NK-92 treated with Interleukin-12 subunit alpha and Interleukin-12 subunit beta, amount 100 ng/mL, for 24 hours (cell line): ENCODE measurements around the gene IFNGR1.
"Not testable (repeated sequence)": the region's sequence is repeated elsewhere in the genome, so short reads cannot be mapped to it uniquely, and the experiment has no call there.

Source experiments
- DNase-seq: peaks from one replicate; lab custom pipeline; 2025; lab: John Stamatoyannopoulos, UW

Gene IFNGR1

DNA sequence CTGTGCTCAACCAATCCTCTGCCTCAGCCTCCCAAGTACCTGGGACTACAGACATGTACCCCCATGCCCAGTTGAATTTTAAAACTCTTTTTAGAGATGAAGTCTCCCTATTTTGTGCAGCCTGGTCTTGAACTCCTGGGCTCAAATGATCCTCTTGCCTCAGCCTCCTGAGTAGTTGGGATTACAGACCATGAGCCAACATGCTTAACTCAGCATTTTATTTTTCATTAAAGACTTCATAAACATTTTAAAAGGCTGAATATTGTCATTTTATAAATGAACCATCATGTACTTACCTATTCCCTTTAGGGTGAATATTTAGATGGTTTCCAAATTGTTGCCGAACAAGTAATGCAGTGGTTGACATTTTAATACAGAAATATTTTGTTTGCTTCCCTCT is 16.5 kb upstream of the IFNGR1 start:
- no peak for DNase-seq

- no peak for DNase-seq
Measured at GRCh38 chr6:137233911-137234863, 15.0 kb upstream of the IFNGR1 start.

GRCh38 chr6:137231895-137232294 is 12.7 kb upstream of the IFNGR1 start:
- no peak for DNase-seq

GRCh38 chr6:137230956-137231555 is 11.9 kb upstream of the IFNGR1 start:
- no peak for DNase-seq

DNA sequence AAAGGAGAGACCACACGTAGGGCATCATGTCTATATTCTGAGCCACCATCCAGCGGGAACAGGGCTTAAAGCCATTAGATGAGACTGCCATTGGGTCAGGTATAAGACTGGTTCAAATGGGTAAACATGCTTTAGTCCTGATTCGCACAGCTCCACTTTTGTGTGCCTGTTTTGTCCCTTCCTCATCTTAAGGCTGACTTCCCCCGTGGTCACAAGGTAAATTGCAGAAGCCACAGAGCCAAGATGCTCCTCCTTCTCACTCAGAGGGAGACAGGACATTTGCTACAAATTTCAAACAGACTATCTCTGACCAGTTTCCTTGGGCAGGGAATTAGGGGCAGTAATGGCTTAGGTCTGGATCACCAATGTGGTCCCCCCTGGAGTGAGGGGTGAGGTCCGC is 11.4 kb upstream of the IFNGR1 start:
- DNase-seq = no peak

GRCh38 chr6:137229075-137229759 is 10.0 kb upstream of the IFNGR1 start:
- DNase-seq = no peak

DNA sequence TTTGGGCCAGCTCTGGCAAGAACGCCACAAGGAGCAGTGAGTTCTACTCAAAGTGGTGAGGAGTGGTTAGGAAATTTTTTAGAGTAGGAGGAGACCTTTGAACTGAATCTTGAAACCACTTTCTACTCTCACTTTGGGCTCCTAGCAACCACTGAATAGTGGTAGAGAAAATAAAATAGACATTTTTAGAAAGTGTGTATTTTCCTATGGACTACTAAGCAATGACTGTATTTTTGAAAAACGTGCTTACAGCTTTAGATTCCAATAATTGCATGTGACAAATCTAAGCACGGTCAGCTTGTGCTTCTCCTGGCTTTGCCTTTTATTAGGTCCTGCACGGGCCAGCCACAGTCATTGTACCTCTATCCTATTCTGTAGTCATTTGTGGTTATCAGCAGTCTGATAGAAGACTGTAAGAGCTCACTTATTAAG is 8.7 kb upstream of the IFNGR1 start:
- no peak for DNase-seq

DNA sequence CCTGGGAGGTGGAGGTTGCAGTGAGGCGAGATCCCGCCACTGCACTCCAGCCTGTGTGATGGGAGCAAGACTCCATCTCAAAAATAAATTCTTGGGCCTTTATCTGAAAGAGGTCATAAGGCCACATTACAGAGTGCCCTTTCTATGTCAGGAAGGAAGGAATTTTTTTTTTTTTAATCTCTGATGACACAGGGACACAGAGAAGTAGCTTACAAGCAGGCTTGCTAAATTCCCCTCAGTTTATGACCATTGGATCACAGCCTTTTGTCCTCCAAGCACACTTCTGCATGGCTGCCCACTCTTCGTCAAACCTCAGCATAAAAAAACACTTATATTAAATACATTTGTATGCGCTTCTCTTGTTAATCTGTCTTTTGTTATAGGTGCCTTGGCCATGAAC is 7.5 kb upstream of the IFNGR1 start:
- DNase-seq = no peak

DNA sequence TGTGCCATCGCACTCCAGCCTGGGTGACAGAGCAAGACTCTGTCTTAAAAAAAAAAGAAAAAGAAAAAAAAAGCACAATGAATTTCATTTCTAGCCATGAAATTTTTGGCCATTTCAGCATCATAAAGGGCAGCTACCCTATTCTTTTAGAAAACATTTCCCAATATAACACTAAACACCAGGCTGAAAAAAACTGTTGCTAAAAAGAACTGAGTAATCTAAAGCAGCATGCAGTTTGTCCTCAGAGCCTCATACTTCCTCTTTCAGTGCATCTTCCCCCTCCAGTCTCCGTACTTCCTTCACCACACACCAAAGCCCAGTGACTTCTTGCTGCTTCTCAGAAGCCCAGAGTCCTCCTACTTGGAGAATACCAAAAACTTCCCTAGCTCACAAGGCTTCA is 5.6 kb upstream of the IFNGR1 start:
- DNase-seq = no peak

DNA sequence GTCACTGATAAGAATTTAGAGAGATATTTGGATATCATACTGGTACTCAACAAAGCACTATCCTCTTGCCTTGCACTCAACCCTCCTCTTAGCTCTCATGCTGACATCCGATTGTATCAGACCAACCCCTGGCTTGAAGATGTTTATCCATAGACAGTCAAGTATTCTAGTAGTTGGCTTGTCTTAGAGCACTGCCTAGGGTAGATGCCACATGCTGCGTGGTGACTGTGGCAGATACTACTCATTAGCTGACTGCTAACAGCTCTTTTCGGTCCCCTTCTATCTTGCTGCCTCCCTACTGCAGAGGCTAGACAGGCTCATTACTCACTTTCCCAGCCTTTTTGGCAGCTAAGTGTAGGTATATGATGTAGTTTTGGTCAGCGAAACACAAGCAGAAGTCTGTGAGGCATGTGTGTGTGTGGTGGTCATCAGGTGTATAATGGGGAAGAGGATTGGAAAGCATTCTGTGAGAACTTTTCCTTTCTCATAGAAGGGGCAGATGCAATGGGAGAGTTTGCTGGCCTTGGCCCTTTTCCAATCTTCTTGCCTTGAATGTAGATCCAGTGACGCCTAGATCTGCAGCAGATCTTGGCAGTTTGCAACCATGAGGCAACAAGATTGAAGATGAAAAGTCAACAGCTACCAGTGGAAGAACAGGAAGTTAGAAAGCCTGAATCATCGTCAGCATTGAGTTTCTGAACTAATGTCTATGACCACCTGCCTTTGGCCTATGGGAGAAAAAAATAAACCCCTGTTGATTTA is 4.4 kb upstream of the IFNGR1 start:
- no peak for DNase-seq

DNA sequence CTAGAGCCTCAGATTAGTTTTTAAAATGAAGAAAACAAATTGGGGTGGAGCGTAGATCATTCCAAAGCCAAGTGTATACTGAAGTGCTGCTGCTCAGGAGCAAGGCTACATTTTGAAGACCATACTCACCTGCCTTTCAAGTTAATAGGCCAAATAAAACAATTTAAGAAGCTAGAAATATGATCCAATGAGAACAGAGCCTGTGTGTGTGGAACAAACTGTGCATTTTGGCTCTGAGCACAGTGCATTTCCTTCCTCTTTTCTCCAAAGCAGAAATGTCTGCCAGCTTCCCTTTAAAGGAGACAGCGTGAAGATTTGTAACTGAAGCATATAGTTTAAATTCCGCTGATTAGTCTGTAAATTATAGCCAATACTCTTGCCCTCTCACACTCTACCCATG is 3.2 kb upstream of the IFNGR1 start:
- DNase-seq = no peak

- no peak for DNase-seq
Measured at GRCh38 chr6:137219664-137220252, 573 bp upstream of the IFNGR1 start.

DNA sequence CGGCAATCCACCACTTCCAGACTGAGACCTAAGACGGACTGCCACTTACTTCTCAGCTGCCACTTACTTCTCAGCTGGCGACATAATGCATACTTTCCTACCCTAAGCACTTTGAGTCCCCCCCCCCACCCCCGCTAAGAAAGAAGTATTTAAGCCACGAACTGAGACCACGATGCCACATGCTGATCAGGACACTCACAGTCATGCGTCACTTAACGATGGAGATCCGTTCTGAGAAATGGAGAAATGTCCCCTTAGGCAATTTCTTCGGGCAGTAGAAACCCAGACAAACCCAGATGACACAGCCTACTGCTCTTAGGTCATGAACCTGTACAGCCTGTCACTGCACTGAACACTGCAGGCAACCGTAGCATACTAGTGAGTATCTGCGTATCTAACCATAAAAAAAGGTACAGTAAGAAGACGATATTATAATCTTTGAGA is 690 bp downstream of the IFNGR1 start:
- DNase-seq = no peak

DNA sequence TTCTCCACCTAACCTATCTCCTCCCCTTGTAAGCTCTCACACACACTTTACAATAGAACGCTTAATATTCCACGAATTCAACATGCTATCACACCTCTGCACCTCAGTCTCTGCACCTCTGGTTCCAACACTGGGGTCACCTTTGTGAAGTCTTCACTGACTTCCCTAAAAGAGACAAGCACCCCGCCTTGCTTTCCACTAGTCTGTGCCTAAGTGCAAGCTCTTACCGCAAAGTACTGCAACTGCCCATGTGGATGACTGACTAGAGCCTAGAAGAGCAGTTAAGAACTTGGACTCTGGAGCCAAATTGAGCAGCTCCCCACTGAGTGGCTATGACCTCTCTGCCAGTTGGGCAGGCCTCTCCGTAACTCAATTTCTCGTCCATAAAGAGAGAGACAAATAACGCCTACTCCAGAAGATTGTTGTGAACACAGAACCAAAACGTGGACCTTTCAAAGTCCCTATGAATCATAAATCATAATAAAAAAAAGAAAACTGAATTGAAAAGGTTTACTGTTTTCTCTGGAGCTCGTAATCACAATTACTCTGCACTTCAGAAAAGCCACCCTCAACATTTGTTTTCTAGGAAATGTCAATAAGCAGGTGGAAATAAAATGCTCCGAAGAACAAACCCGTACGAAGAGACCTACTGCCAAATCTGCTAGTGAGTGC is 1.2 kb downstream of the IFNGR1 start:
- no peak for DNase-seq

GRCh38 chr6:137216875-137217553 is 2.2 kb downstream of the IFNGR1 start:
- DNase-seq = no peak

- DNase-seq = no peak
Measured at GRCh38 chr6:137216106-137216505, 3.1 kb downstream of the IFNGR1 start.

GRCh38 chr6:137215630-137216029 is 3.6 kb downstream of the IFNGR1 start:
- not testable (repeated sequence) for DNase-seq

DNA sequence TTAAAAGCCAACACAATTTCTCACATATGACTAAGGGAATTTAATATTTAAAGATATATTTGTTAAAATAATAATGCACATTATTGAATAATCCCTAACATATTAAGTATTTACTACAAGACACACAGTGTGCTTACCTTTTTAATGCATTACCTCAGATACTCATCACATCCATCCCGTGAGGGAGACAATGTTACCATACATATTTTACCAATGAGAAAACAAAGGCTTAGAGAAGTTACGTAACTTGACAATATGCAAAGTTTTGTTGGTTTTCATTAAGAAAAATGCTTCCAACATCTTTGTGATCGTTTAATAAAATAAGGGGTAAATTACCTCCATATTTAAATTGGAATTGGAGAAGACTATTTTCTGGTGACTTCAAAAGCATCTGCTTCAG is 4.3 kb downstream of the IFNGR1 start:
- DNase-seq = no peak

DNA sequence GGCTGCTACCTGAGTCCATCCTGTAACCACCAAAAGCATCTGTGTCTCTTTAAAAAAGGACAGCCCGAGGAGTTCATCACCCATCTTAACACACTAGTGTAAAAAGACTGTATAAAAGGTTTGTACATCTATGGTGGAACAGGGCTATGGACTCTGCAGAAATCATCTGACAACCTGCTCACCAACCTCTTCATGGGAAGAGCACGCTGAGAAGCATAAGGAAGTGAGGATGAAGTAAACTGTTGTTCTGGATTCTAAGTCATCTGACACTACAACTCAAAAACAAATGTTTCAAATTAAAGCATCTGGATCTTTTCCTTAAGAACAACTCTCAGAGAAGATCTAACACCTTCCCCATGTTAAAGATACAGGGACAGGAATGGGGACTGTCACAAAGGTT is 5.4 kb downstream of the IFNGR1 start:
- DNase-seq = no peak

- no peak for DNase-seq
Measured at GRCh38 chr6:137213331-137213740, 5.8 kb downstream of the IFNGR1 start.

DNA sequence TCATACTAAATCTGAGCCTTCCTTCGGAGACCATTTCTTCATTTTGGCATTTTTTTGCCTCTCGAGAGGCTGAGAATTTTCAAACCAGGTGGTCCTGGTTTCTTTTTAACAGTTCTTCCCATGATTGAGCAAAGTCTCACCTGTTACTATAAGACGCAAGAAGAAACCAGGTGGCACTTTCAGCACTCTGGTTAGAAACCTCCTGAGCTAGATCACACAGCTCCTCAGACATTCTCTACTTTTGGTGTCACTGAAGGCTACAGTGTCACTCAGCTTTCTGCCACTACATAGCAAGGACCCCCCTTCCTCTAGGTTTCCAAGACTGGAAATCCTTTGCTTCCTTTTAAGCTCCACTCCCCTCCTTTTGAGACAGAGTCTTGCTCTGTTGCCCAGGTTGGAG is 7.3 kb downstream of the IFNGR1 start:
- no peak for DNase-seq
